Measurements from ENCODE around the gene NRP2. TPM values are rescaled to one million over a fixed set of nuclear protein-coding genes. Genes with fewer than 3 reads are reported as not detected.

Gene NRP2
- total RNA-seq, 2 experiments from 2014 or later = 0.19 TPM; not detected in 1

- H3K36me3 Mint-ChIP-seq (ENCODE audit: low read depth) = no peaks in the 10 kb centered on the region
- intact Hi-C loops (cut with DNase I, micrococcal nuclease) = no loop called here
- H3K27ac ChIP-seq (ENCODE audit: low read depth in 1 of 2, low read length in 2 of 2) = no peak overlapping the region
- ChIA-PET POLR2A (no interaction called here), CTCF (no interaction called here)
- no peak overlapping the region for H3K27ac Mint-ChIP-seq
- no peaks in the 10 kb centered on the region for H3K4me1 Mint-ChIP-seq (ENCODE audit: low read depth)
- H3K27me3 Mint-ChIP-seq = no peaks in the 10 kb centered on the region
- H3K4me1 ChIP-seq (ENCODE audit: insufficient read depth, low read length) = no peaks in the 10 kb centered on the region
- no peaks in the 10 kb centered on the region for H3K36me3 ChIP-seq (ENCODE audit: insufficient read depth, low read length)
- H3K9me3 Mint-ChIP-seq = no peaks in the 10 kb centered on the region
- H3K4me3 Mint-ChIP-seq = no peak overlapping the region
- DNase-seq = no peak
- ATAC-seq (ENCODE audit: poor library complexity) = no peak
- H3K27me3 ChIP-seq (ENCODE audit: control insufficient read depth in 1 of 2, insufficient read depth in 2 of 2, low read length in 2 of 2) = no peaks in the 10 kb centered on the region
- no peaks in the 10 kb centered on the region for H3K9me3 ChIP-seq (ENCODE audit: control insufficient read depth in 1 of 2, insufficient read depth in 1 of 2, low read length in 2 of 2)
- TF ChIP-seq, protein P1, sequence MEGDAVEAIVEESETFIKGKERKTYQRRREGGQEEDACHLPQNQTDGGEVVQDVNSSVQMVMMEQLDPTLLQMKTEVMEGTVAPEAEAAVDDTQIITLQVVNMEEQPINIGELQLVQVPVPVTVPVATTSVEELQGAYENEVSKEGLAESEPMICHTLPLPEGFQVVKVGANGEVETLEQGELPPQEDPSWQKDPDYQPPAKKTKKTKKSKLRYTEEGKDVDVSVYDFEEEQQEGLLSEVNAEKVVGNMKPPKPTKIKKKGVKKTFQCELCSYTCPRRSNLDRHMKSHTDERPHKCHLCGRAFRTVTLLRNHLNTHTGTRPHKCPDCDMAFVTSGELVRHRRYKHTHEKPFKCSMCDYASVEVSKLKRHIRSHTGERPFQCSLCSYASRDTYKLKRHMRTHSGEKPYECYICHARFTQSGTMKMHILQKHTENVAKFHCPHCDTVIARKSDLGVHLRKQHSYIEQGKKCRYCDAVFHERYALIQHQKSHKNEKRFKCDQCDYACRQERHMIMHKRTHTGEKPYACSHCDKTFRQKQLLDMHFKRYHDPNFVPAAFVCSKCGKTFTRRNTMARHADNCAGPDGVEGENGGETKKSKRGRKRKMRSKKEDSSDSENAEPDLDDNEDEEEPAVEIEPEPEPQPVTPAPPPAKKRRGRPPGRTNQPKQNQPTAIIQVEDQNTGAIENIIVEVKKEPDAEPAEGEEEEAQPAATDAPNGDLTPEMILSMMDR (IDR thresholded peaks at IDR 0.05) = no peak
- no peak overlapping the region for H3K4me3 ChIP-seq (ENCODE audit: low read length)
These were observed 40.1 kb downstream of the NRP2 start for GRCh38 chr2:205722283-205722918.

- ChIA-PET POLR2A (no interaction called here), CTCF (no interaction called here)
- DNase-seq (no peak), ATAC-seq (ENCODE audit: poor library complexity) (no peak)
- Histone ChIP-seq H3K27ac (ENCODE audit: low read depth in 1 of 2, low read length in 2 of 2) (no peak overlapping the region), H3K36me3 (ENCODE audit: insufficient read depth, low read length) (no peaks in the 10 kb centered on the region), H3K9me3 (ENCODE audit: control insufficient read depth in 1 of 2, insufficient read depth in 1 of 2, low read length in 2 of 2) (no peaks in the 10 kb centered on the region), H3K4me1 (ENCODE audit: insufficient read depth, low read length) (no peaks in the 10 kb centered on the region), H3K27me3 (ENCODE audit: control insufficient read depth in 1 of 2, insufficient read depth in 2 of 2, low read length in 2 of 2) (no peaks in the 10 kb centered on the region), H3K4me3 (ENCODE audit: low read length) (no peak overlapping the region)
- no peaks in the 10 kb centered on the region for H3K27me3 Mint-ChIP-seq
- TF ChIP-seq, protein P1 (IDR thresholded peaks at IDR 0.05) = no peak
- no peak overlapping the region for H3K27ac Mint-ChIP-seq
- H3K4me3 Mint-ChIP-seq = no peak overlapping the region
- H3K4me1 Mint-ChIP-seq (ENCODE audit: low read depth) = no peaks in the 10 kb centered on the region
- H3K9me3 Mint-ChIP-seq = no peaks in the 10 kb centered on the region
- intact Hi-C loops (cut with DNase I, micrococcal nuclease) = no loop called here
- no peaks in the 10 kb centered on the region for H3K36me3 Mint-ChIP-seq (ENCODE audit: low read depth)
These were observed 40.9 kb downstream of the NRP2 start for GRCh38 chr2:205723179-205723578.

GRCh38 chr2:205725059-205725458, 42.8 kb downstream of the NRP2 start:
- intact Hi-C loops (cut with DNase I, micrococcal nuclease) = no loop called here
- no peaks in the 10 kb centered on the region for H3K9me3 ChIP-seq (ENCODE audit: control insufficient read depth in 1 of 2, insufficient read depth in 1 of 2, low read length in 2 of 2)
- DNase-seq = no peak
- ChIA-PET POLR2A (no interaction called here), CTCF (no interaction called here)
- H3K36me3 Mint-ChIP-seq (ENCODE audit: low read depth) = no peaks in the 10 kb centered on the region
- H3K4me3 ChIP-seq (ENCODE audit: low read length) = no peak overlapping the region
- no peaks in the 10 kb centered on the region for H3K4me1 Mint-ChIP-seq (ENCODE audit: low read depth)
- no peak for ATAC-seq (ENCODE audit: poor library complexity)
- H3K36me3 ChIP-seq (ENCODE audit: insufficient read depth, low read length) = no peaks in the 10 kb centered on the region
- TF ChIP-seq, protein P1 (IDR thresholded peaks at IDR 0.05) = no peak
- no peak overlapping the region for H3K27ac ChIP-seq (ENCODE audit: low read depth in 1 of 2, low read length in 2 of 2)
- H3K27me3 Mint-ChIP-seq = peaks cover 6% of the 10 kb centered on the region
- H3K9me3 Mint-ChIP-seq = no peaks in the 10 kb centered on the region
- H3K4me3 Mint-ChIP-seq = no peak overlapping the region
- H3K27me3 ChIP-seq (ENCODE audit: control insufficient read depth in 1 of 2, insufficient read depth in 2 of 2, low read length in 2 of 2) = no peaks in the 10 kb centered on the region
- H3K4me1 ChIP-seq (ENCODE audit: insufficient read depth, low read length) = no peaks in the 10 kb centered on the region
- no peak overlapping the region for H3K27ac Mint-ChIP-seq
